Activated naive CD4-positive, alpha-beta T cell treated with anti-CD3 and anti-CD28 coated beads, Interleukin-2, amount 50 U/mL, for 24 hours (primary cell): ENCODE measurements around the gene TMEM123.

ENCODE experiments used
- H3K27ac Mint-ChIP-seq: one replicate; pipeline ENCODE4 v1.8.0; 2021; ENCODE audit warnings: mild to moderate bottlenecking, mixed read lengths
- H3K27me3 Mint-ChIP-seq: one replicate; pipeline ENCODE4 v1.8.0; 2021; ENCODE audit warnings: mixed read lengths
- H3K36me3 Mint-ChIP-seq: one replicate; pipeline ENCODE4 v1.8.0; 2021; ENCODE audit warnings: mixed read lengths
- H3K4me1 Mint-ChIP-seq: one replicate; pipeline ENCODE4 v1.8.0; 2021; ENCODE audit warnings: mixed read lengths
- H3K4me3 Mint-ChIP-seq: one replicate; pipeline ENCODE4 v1.8.0; 2021; ENCODE audit warnings: mild to moderate bottlenecking, mixed read lengths
- H3K9me3 Mint-ChIP-seq: one replicate; pipeline ENCODE4 v1.8.0; 2021; ENCODE audit warnings: mixed read lengths

The TMEM123 gene

DNA sequence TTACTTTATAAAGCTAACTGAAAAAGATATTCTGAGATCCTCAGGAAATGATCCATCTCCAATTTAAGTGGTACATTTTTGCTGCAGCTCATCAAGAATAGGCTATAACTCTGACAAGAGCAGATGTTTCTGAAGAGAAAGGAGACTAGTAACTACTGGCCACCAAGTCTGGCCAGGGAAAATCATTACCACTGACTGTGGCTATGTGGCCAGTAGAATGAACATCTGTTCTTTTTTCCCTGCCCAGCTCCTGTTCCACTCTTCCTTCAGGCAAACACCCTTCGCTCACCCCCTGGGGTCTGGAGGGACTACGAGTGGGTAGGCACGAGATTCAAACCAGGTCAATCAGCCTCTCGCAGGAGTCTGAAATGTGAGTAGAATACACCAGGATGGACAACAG, 23.9 kb downstream of the TMEM123 start:
- Mint-ChIP-seq H3K36me3 (peaks cover 34% of the 10 kb centered on the region), H3K27me3 (no peaks in the 10 kb centered on the region), H3K4me3 (peak overlapping the region; percentile 3), H3K27ac (peak overlapping the region; percentile 94), H3K9me3 (peaks cover 5% of the 10 kb centered on the region), H3K4me1 (peaks cover 86% of the 10 kb centered on the region)

DNA sequence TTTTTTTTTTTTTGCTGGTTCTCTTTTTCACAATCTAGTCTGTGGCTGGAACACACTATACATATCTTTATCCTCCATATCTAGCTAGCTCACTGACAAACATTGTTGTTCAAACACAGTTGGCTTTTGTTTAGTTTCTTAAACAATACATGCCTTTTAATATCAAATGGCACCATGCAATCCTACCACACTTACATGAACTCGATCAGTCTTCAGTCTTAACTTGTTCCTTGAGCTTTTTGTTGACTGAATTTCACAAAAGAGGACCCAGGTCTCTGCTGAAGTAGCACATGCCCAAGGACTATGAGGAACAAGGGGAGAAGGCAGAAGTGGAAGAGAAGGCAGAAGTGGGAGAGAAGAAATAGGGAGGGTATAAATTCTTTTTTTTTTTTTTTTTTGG, 25.5 kb downstream of the TMEM123 start:
- Mint-ChIP-seq H3K9me3 (peaks cover 3% of the 10 kb centered on the region), H3K36me3 (peaks cover 19% of the 10 kb centered on the region), H3K4me1 (peaks cover 93% of the 10 kb centered on the region), H3K27me3 (no peaks in the 10 kb centered on the region), H3K4me3 (peak overlapping the region; percentile 41), H3K27ac (peak overlapping the region; percentile 100)

DNA sequence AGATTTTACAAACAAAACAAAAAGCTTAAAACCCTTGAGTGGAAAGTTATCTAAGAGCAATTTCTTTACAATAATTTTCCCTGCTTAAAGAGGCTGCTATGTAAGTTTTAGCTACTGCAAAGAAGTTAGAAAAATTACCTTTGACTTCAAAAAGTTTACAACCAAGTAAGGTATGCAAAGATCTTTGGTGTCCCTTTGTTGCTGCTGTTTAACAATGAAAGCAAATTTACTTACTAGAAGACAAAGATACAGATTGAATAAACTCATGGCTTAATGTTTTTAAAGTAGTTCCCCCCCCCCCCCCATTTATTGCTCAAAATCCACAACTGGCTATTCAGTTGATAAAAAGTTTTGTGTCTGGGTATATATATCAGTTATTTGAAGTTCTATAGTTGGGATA, 26.0 kb downstream of the TMEM123 start:
- no peak overlapping the region for H3K4me3 Mint-ChIP-seq
- no peaks in the 10 kb centered on the region for H3K27me3 Mint-ChIP-seq
- H3K27ac Mint-ChIP-seq, result peak overlapping the region; percentile 100
- no peaks in the 10 kb centered on the region for H3K9me3 Mint-ChIP-seq
- peaks cover 93% of the 10 kb centered on the region for H3K4me1 Mint-ChIP-seq
- peaks cover 15% of the 10 kb centered on the region for H3K36me3 Mint-ChIP-seq

DNA sequence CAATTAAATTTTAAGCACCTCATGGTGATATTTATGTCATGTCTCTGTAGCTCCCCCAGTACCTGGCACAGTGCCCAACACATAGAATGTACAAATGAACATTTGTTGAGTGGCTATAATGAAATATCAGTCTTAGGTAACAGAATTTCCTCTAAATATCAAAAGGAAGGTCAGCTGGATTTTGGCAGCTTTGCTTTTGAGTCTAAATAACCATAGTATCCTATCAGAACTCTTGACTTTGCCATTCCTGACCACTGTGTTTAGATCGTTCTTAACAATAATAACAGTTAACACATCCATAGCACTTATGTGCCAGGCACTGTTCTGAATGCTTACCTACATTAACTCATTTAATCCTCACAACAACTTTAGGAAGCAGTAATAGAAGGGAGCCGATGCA, 26.6 kb downstream of the TMEM123 start:
- Mint-ChIP-seq H3K27ac (peak overlapping the region; percentile 85), H3K9me3 (no peaks in the 10 kb centered on the region), H3K4me3 (no peak overlapping the region), H3K27me3 (no peaks in the 10 kb centered on the region), H3K36me3 (peaks cover 13% of the 10 kb centered on the region), H3K4me1 (peaks cover 94% of the 10 kb centered on the region)

DNA sequence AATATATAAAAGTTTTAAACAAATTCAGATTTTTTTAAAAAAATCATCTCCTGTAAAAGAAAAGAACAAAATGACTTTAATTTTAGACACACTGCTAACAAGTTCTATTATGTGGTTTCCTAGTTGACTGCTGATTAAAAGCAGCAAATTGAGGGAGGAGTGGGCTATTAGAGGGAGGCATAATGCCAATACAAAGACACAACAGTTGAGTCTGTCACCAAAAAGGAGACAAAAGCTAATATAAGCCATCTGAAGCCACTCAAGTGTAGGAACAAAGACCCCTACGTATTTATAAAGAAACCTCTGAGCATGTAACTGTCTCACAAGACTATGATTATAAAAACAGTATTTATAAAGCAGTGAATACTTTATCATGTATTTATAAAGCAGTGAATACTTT, 28.6 kb downstream of the TMEM123 start:
- Mint-ChIP-seq H3K9me3 (no peaks in the 10 kb centered on the region), H3K27ac (no peak overlapping the region), H3K4me1 (peaks cover 94% of the 10 kb centered on the region), H3K27me3 (no peaks in the 10 kb centered on the region), H3K4me3 (no peak overlapping the region), H3K36me3 (peaks cover 7% of the 10 kb centered on the region)

DNA sequence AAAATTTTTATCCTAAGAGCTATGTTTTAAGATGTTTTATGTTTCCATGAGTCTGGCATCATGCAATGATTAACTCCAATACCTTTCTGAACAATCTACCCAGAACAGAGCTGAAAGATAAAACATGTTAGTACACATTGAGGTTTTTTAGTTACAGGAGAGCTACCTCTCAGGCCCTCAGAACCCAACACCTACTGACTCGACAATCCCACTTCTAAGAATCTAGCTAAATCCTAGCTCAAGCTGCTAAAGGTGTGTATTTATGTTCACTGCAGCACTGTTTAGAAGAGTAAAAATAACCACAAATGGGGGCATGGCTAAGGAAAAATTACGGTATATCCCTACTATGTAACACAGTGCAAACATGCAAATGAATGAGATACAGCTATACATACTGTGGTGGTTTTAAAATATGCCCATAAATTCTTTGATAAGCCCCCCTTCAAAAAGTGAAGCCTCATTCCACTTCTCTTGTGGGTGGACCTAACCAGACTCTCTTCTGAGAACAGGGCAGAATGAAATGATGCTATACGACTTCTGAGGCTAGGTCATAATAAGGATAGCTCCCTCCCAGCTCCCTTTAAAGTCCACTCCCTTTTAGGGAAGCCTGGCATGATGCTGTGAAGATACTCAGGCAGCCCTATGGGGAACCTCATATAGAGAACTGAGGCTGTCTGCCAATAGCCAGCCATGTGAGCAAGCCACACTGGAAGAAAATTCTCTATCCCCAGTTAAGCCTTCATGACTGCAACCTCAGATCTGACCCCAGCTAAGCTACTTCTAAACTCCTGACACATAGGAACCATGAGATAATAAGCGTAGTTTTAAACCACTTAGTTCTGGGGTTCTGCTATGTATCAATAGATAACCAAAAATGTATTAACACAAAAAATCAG, 29.5 kb downstream of the TMEM123 start:
- Mint-ChIP-seq H3K4me1 (peaks cover 97% of the 10 kb centered on the region), H3K27ac (peak overlapping the region; percentile 69), H3K4me3 (peak overlapping the region; percentile 0), H3K27me3 (no peaks in the 10 kb centered on the region), H3K36me3 (peaks cover 10% of the 10 kb centered on the region), H3K9me3 (no peaks in the 10 kb centered on the region)

DNA sequence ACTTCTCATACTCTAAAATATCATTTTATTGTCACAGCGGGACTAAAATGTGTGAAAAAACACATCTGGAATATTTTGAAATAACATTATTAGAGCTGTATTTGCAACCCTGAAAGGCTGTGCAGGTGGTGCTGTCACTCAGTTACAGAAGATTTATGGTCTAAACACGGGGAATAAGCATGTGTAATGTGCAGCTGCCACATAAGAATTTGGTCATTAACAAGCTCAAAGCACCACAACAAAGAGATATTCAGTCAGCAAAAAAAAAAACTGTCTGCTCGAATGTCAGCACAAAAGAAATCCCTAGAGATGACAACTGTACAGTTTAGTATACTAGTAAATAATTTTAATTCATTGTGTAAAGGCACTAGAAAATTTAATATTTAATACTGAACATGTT, 31.3 kb downstream of the TMEM123 start:
- H3K27ac Mint-ChIP-seq, result peak overlapping the region; percentile 6
- peaks cover 99% of the 10 kb centered on the region for H3K4me1 Mint-ChIP-seq
- H3K9me3 Mint-ChIP-seq, result no peaks in the 10 kb centered on the region
- peaks cover 9% of the 10 kb centered on the region for H3K36me3 Mint-ChIP-seq
- no peak overlapping the region for H3K4me3 Mint-ChIP-seq
- H3K27me3 Mint-ChIP-seq, result no peaks in the 10 kb centered on the region

DNA sequence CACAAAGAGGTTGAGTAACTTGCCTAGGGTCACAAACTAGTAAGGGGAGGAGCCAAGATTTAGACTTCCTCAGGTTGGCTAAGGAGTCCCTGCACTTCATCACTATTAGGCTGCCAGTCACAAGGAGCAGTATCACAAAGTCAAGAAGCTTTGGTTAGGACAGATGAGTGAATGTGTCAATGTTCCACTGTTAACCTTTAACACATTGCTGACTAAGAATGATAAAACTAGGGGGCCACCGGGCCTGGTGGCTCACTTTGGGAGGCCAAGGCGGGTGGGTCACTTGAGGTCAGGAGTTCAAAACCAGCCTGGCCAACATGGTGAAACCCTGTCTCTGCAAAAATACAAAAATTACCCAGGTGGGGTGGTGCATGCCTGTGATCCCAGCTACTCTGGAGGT, 32.0 kb downstream of the TMEM123 start:
- no peaks in the 10 kb centered on the region for H3K27me3 Mint-ChIP-seq
- peaks cover 12% of the 10 kb centered on the region for H3K36me3 Mint-ChIP-seq
- no peak overlapping the region for H3K4me3 Mint-ChIP-seq
- peaks cover 99% of the 10 kb centered on the region for H3K4me1 Mint-ChIP-seq
- peak overlapping the region; percentile 66 for H3K27ac Mint-ChIP-seq
- H3K9me3 Mint-ChIP-seq, result no peaks in the 10 kb centered on the region

DNA sequence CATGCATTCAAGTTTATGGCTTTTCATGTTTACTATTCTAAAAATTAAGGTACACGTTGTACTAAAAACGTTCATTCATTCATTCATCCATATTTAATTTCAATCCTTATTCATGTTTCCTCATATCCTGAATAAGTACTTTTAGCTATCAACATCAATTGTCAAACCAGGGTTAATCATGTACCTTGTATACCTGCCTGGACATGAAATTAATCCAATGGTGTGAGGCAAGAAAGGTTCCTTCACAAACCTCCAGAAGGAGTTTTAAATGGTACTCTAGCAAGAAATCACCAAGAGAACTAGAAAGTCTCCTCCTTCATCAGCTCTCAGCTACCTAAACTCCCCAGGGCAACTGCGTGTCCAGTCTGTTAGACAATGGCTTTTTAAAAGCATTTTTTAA, 33.4 kb downstream of the TMEM123 start:
- peak overlapping the region; percentile 15 for H3K27ac Mint-ChIP-seq

DNA sequence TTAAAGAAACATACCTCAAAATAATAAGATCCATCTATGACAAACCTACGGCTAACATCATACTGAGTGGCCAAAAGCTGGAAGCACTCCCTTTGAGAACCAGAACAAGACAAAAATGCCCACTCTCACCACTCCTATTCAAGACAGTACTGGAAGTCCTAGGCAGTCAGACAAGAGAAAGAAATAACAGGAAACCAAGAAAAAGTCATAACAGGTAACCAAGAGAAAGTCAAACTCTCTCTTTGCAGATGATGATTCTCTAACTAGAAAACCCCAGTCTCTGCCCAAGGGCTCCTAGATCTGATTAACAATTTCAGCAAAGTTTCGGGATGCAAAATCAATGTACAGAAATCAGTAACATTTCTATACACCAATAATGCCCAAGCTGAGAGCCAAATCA, 35.6 kb downstream of the TMEM123 start:
- Mint-ChIP-seq H3K9me3 (no peaks in the 10 kb centered on the region), H3K4me3 (peak overlapping the region; percentile 71), H3K27me3 (no peaks in the 10 kb centered on the region), H3K4me1 (peaks cover 98% of the 10 kb centered on the region), H3K36me3 (peaks cover 12% of the 10 kb centered on the region), H3K27ac (peak overlapping the region; percentile 96)

More for the DNA sequence above, 33.4 kb downstream of the TMEM123 start:
- Mint-ChIP-seq H3K36me3 (peaks cover 12% of the 10 kb centered on the region), H3K9me3 (no peaks in the 10 kb centered on the region), H3K4me1 (peaks cover 100% of the 10 kb centered on the region), H3K27me3 (no peaks in the 10 kb centered on the region), H3K4me3 (no peak overlapping the region)

DNA sequence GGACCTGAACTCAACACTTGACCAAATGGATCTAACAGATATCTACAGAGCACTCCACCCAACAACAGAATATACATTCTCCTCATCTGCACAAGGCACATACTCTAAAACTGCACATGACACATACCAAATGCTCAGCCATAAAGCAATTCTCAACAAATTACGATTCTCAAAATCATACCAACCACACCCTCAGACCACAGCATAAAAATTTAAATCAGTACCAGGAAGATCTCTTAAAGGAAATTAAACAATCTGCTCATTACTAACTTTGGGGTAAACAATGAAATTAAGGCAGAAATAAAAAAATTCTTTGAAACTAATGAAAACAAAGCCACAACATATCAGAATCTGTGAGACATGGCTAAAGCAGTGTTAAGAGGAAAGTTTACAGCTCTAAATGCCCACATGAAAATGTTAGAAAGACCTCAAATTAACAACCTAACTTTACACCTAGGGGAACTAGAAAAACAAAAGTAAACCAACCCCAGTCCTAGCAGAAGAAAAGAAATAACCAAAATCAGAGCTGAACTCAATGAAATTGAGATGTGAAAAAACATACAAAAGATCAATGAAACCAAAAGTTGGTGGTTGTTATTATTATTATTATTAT, 37.2 kb downstream of the TMEM123 start:
- H3K27ac Mint-ChIP-seq, result peak overlapping the region; percentile 89
- H3K36me3 Mint-ChIP-seq, result peaks cover 12% of the 10 kb centered on the region
- peaks cover 95% of the 10 kb centered on the region for H3K4me1 Mint-ChIP-seq
- no peaks in the 10 kb centered on the region for H3K27me3 Mint-ChIP-seq
- H3K4me3 Mint-ChIP-seq, result peak overlapping the region; percentile 71
- H3K9me3 Mint-ChIP-seq, result no peaks in the 10 kb centered on the region

DNA sequence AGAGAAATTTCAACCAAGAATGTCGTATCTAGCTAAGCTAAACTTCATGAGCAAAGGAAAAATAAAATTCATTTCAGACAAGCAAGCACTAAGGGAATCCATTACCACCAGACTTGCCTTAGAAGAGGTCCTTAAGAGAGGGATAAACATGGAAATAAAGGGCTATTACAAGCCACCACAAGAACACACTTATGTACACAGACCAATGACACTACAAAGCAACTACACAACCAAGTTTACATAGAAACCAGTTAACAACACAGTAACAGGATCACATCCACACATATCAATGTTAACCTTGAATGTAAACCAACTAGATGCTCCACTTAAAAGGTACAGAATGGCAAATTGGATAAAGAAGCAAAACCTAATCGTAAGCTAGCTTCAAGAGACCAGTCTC, 38.0 kb downstream of the TMEM123 start:
- Mint-ChIP-seq H3K36me3 (peaks cover 12% of the 10 kb centered on the region), H3K4me1 (peaks cover 95% of the 10 kb centered on the region), H3K4me3 (peak overlapping the region; percentile 71)

DNA sequence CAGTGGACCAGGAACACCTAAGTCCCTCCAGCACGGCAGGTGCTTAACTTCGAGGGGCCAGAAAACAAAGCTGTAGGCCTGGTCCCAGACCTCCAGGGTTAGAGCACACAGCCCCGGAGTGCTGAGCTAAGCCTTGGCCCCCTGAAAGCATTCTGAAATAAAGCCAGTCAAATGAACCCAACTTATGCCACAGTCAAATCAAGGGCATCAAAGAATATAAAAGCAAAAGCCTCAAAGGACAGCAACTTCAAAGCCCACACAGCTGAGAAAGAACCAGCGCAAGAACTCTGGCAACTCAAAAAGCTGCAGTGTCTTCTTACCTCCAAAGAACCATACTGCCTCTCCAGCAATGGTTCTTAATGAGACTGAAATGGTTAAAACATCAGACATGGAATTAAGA, 39.1 kb downstream of the TMEM123 start:
- peak overlapping the region; percentile 71 for H3K4me3 Mint-ChIP-seq
- H3K4me1 Mint-ChIP-seq, result peaks cover 92% of the 10 kb centered on the region
- H3K9me3 Mint-ChIP-seq, result no peaks in the 10 kb centered on the region
- H3K27ac Mint-ChIP-seq, result peak overlapping the region; percentile 89
- H3K27me3 Mint-ChIP-seq, result no peaks in the 10 kb centered on the region
- peaks cover 9% of the 10 kb centered on the region for H3K36me3 Mint-ChIP-seq

More for the DNA sequence above, 38.0 kb downstream of the TMEM123 start:
- Mint-ChIP-seq H3K27ac (peak overlapping the region; percentile 89), H3K27me3 (no peaks in the 10 kb centered on the region), H3K9me3 (no peaks in the 10 kb centered on the region)

DNA sequence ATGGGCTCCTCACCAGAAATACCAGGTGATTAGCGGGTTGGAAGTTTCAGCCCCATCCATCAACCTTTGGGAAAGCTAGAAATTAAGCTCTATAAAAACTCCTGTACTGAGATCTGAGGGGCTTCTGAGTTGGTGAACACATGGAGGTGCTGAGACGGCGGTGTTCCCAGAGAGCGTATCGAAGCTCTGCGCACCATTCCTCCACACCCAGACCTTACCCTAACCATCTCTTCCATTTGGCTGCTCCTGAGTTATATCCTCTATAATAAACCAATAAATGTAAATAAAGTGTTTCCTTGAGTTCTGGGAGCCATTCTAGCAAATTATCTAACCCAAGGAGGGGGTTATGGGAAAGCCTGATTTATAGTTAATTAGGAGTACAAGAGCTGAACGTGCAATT, 41.4 kb downstream of the TMEM123 start:
- no peaks in the 10 kb centered on the region for H3K27me3 Mint-ChIP-seq
- H3K4me1 Mint-ChIP-seq, result peaks cover 92% of the 10 kb centered on the region
- no peaks in the 10 kb centered on the region for H3K9me3 Mint-ChIP-seq
- H3K4me3 Mint-ChIP-seq, result no peak overlapping the region
- peak overlapping the region; percentile 73 for H3K27ac Mint-ChIP-seq
- peaks cover 11% of the 10 kb centered on the region for H3K36me3 Mint-ChIP-seq

DNA sequence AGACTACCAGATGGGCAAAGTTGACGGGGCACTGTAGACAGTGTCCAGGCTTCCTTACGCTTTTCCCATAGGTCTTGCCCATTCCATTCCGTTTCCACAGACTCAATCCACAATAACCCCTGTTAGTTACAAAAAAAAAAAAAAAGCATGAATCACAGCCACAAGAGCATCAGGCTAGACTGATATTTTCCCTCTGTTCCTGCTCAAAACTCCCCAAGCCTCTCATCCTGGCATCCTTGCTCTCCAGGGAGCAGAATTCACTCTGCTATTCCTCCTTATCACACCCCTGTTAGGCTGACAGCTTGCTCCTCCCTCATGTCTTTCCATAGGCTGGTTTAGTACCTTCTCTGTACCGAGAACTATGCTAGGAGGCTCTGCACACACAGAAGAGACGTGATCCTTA, 42.2 kb downstream of the TMEM123 start:
- Mint-ChIP-seq H3K36me3 (peaks cover 10% of the 10 kb centered on the region), H3K27ac (peak overlapping the region; percentile 20), H3K4me1 (peaks cover 92% of the 10 kb centered on the region), H3K9me3 (no peaks in the 10 kb centered on the region), H3K27me3 (no peaks in the 10 kb centered on the region), H3K4me3 (no peak overlapping the region)

DNA sequence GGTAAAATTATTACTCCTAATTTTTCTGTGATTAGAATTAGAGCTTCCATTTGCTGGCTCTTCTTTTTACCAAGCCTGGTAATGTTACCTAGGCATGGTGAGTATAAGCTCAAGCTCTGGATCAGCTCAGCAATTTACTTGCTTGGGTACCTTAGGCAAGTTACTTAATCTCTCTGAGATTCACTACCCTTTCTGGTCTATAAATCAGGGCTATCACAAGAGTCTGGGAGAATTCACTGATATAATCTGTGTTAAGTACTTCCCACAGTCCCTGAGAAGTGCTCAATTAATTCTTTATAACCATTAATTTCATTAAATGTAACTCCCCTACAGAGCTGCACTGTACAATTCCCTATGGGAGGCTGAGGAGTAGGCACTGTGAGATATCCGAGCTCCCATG, 44.2 kb downstream of the TMEM123 start:
- Mint-ChIP-seq H3K4me1 (peaks cover 86% of the 10 kb centered on the region), H3K9me3 (no peaks in the 10 kb centered on the region), H3K36me3 (peaks cover 12% of the 10 kb centered on the region), H3K27ac (peak overlapping the region; percentile 59), H3K4me3 (no peak overlapping the region), H3K27me3 (no peaks in the 10 kb centered on the region)
